Natural killer cell treated with Interleukin-12 subunit alpha and Interleukin-12 subunit beta and Interleukin-15 and Interleukin-18, amount 100 ng/mL, for 72 hours (primary cell): ENCODE results near the gene TNFAIP2. TPM values are rescaled to one million over a fixed set of nuclear protein-coding genes. Genes with fewer than 3 reads are reported as not detected.

Experiments used
- total RNA-seq, 2 donors: library from RNA; stranded (reverse); gene quantifications; one replicate each; pipeline ENCODE4 v1.2.3, GENCODE V29; 2022

TNFAIP2 gene
- total RNA-seq, 2 donors from 2014 or later: 8.1 to 9.6 TPM

Other genes with a start within 250 kb of the TNFAIP2 start
- 1 to 10 TPM in 1 of 2 donors, under 1 TPM in 1; 0.21 to 1.0 TPM for gene AMN, start 200.8 kb upstream of the TNFAIP2 start, total RNA-seq
- gene CDC42BPB, start 65.9 kb upstream of the TNFAIP2 start, total RNA-seq: 1 to 10 TPM; 2.2 to 3.6 TPM
- not detected for gene LBHD2, start 39.3 kb upstream of the TNFAIP2 start, total RNA-seq
- gene EXOC3L4, start 28.7 kb upstream of the TNFAIP2 start, total RNA-seq: not detected
- 100 to 1,000 TPM; 246 to 316 TPM for gene EIF5, start 210.8 kb downstream of the TNFAIP2 start, total RNA-seq